Measurements from ENCODE around the gene C22orf39. TPM values are rescaled to one million over a fixed set of nuclear protein-coding genes. Genes with fewer than 3 reads are reported as not detected.

The C22orf39 gene
- total RNA-seq, 1 donor from 2014 or later, result 36.4 TPM

GRCh38 chr22:19466848-19467752, 19.6 kb upstream of the C22orf39 start:
- intact Hi-C loops (cut with DNase I), result no loop called here
- no peak overlapping the region for H3K4me3 ChIP-seq
- no peaks in the 10 kb centered on the region for H3K4me1 ChIP-seq
- DNase-seq (no peak), ATAC-seq (no peak)
- H3K36me3 ChIP-seq, result peaks cover 98% of the 10 kb centered on the region
- H3K27me3 ChIP-seq (ENCODE audit: low read depth), result no peaks in the 10 kb centered on the region
- no peak for TF ChIP-seq CTCF (IDR thresholded peaks at IDR 0.05)
- no peaks in the 10 kb centered on the region for H3K9me3 ChIP-seq
- H3K27ac ChIP-seq, result no peak overlapping the region

GRCh38 chr22:19466126-19466716, 18.7 kb upstream of the C22orf39 start:
- no peaks in the 10 kb centered on the region for H3K9me3 ChIP-seq
- H3K27ac ChIP-seq, result no peak overlapping the region
- H3K36me3 ChIP-seq, result peaks cover 93% of the 10 kb centered on the region
- DNase-seq (no peak), ATAC-seq (no peak)
- intact Hi-C loops (cut with DNase I), result no loop called here
- no peaks in the 10 kb centered on the region for H3K4me1 ChIP-seq
- no peak for TF ChIP-seq CTCF (IDR thresholded peaks at IDR 0.05)
- H3K4me3 ChIP-seq, result no peak overlapping the region
- H3K27me3 ChIP-seq (ENCODE audit: low read depth), result no peaks in the 10 kb centered on the region

GRCh38 chr22:19464975-19465374, 17.5 kb upstream of the C22orf39 start:
- H3K9me3 ChIP-seq, result no peaks in the 10 kb centered on the region
- DNase-seq (no peak), ATAC-seq (no peak)
- intact Hi-C loops (cut with DNase I), result no loop called here
- H3K36me3 ChIP-seq, result peaks cover 89% of the 10 kb centered on the region
- no peaks in the 10 kb centered on the region for H3K27me3 ChIP-seq (ENCODE audit: low read depth)
- H3K4me1 ChIP-seq, result no peaks in the 10 kb centered on the region
- no peak overlapping the region for H3K4me3 ChIP-seq
- H3K27ac ChIP-seq, result no peak overlapping the region
- TF ChIP-seq CTCF (IDR thresholded peaks at IDR 0.05), result no peak

GRCh38 chr22:19464546-19464945, 17.0 kb upstream of the C22orf39 start:
- ATAC-seq (no peak), DNase-seq (no peak)
- no peak for TF ChIP-seq CTCF (IDR thresholded peaks at IDR 0.05)
- Histone ChIP-seq H3K36me3 (peaks cover 85% of the 10 kb centered on the region), H3K4me1 (no peaks in the 10 kb centered on the region), H3K27ac (no peak overlapping the region), H3K27me3 (ENCODE audit: low read depth) (no peaks in the 10 kb centered on the region), H3K4me3 (no peak overlapping the region), H3K9me3 (no peaks in the 10 kb centered on the region)
- intact Hi-C loops (cut with DNase I), result no loop called here

GRCh38 chr22:19463491-19464469, 16.3 kb upstream of the C22orf39 start:
- Histone ChIP-seq H3K36me3 (peaks cover 82% of the 10 kb centered on the region), H3K4me1 (no peaks in the 10 kb centered on the region), H3K27me3 (ENCODE audit: low read depth) (no peaks in the 10 kb centered on the region), H3K4me3 (no peak overlapping the region), H3K27ac (peak overlapping the region; percentile 9), H3K9me3 (no peaks in the 10 kb centered on the region)
- TF ChIP-seq CTCF (IDR thresholded peaks at IDR 0.05), result no peak
- intact Hi-C loops (cut with DNase I), result no loop called here
- ATAC-seq (peak; percentile 53 to 83), DNase-seq (no peak)

Measured in lower lobe of right lung (tissue), 2 donors.